Large intestine (tissue), 3 donors: Measurements from ENCODE around the gene GGNBP2. TPM values are rescaled to one million over a fixed set of nuclear protein-coding genes. Genes with fewer than 3 reads are reported as not detected.
A peak's percentile ranks its signal among the peaks of the same experiment; 100 is the strongest.

Experiments used
- DNase-seq, 2 donors: peaks; one replicate each; pipeline versions ENCODE4 v3.0.0 to v3.0.0-alpha.2; 2013
- H3K27ac ChIP-seq: one replicate; pipeline ENCODE4 v1.5.1; 2013; ENCODE audit warnings: low read length
- H3K27me3 ChIP-seq: 2 replicates; pipeline ENCODE4 v1.6.1; 2013; ENCODE audit warnings: low read length; ENCODE audit not compliant: control insufficient read depth, insufficient read depth
- H3K36me3 ChIP-seq: 2 replicates; pipeline ENCODE4 v1.6.1; 2013; ENCODE audit warnings: low read length; ENCODE audit not compliant: control insufficient read depth, insufficient read depth
- H3K4me1 ChIP-seq: one replicate; pipeline ENCODE4 v1.6.1; 2013; ENCODE audit warnings: low read length; ENCODE audit not compliant: control insufficient read depth, insufficient read depth
- H3K4me3 ChIP-seq: one replicate; pipeline ENCODE4 v1.5.1; 2013; ENCODE audit warnings: low read length
- H3K9me3 ChIP-seq: one replicate; pipeline ENCODE4 v1.6.1; 2013; ENCODE audit warnings: mild to moderate bottlenecking, low read depth, low read length, moderate library complexity; ENCODE audit not compliant: control insufficient read depth
- WGBS: methylation state at CpG from one replicate; pipeline ENCODE4 v1.1.5; 2013; ENCODE audit warnings: low lambda C conversion rate; ENCODE audit not compliant: insufficient coverage; 5-methylcytosine and 5-hydroxymethylcytosine counted together
- polyA plus RNA-seq: library from polyadenylated mRNA; unstranded; fragments of 120-200 nt; gene quantifications from one replicate; pipeline ENCODE4 v1.2.1, GENCODE V29; 2013

GGNBP2 gene
- polyA plus RNA-seq, 1 donor, result 115 TPM

DNA sequence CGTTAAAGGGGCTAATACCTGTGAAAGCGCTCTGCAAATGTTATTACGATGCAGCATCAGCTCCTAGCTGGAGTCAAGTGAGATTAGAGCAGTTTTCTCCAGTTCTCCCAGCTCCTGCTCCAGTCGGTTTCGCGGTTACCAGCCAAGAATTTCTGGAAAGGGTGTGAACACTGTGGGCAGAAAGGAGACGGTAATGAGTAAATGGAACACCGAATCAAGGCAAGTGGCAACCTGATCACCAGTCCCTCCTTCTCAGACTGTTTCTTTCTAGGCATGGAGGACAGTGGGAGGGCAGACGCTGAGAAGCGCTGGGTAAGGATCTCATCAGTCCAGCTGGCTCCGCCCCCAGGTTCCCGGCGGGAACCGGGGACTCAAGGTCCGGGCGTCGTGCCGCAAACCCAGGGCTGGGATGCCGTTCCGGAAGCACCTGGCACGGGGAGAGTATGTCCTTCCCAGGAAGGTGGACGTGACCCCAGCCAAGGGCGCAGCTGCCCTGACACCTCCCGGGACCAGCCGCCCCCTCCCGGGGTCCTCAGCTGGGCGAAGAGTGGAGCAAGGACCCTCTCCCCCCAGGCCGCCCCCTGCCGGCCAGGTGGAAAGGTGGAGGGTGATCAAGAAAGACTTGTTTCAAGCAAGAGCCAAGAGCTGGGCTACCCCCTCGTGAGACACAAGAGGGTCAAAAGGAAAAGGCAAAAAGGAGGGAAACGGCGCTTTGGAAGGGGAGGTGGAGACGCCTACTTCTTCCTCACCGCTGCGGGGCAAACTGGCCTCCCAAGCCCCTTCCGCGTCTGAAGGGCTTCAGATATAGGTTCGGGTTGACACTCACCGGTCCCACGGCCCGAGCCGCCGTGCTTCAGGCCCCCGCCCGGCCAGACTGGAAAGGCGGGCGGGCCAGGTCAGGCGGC lies 10.5 kb upstream of the GGNBP2 start:
- Histone ChIP-seq H3K27me3 (no peaks in the 10 kb centered on the region), H3K9me3 (no peaks in the 10 kb centered on the region), H3K27ac (peak overlapping the region; percentile 99), H3K4me3 (peak overlapping the region; percentile 97), H3K4me1 (peaks cover 8% of the 10 kb centered on the region), H3K36me3 (peaks cover 47% of the 10 kb centered on the region)
- peak; percentile 79 to 86 for DNase-seq
- WGBS, result no CpG with 5 or more reads among the region's 48 CpGs

DNA sequence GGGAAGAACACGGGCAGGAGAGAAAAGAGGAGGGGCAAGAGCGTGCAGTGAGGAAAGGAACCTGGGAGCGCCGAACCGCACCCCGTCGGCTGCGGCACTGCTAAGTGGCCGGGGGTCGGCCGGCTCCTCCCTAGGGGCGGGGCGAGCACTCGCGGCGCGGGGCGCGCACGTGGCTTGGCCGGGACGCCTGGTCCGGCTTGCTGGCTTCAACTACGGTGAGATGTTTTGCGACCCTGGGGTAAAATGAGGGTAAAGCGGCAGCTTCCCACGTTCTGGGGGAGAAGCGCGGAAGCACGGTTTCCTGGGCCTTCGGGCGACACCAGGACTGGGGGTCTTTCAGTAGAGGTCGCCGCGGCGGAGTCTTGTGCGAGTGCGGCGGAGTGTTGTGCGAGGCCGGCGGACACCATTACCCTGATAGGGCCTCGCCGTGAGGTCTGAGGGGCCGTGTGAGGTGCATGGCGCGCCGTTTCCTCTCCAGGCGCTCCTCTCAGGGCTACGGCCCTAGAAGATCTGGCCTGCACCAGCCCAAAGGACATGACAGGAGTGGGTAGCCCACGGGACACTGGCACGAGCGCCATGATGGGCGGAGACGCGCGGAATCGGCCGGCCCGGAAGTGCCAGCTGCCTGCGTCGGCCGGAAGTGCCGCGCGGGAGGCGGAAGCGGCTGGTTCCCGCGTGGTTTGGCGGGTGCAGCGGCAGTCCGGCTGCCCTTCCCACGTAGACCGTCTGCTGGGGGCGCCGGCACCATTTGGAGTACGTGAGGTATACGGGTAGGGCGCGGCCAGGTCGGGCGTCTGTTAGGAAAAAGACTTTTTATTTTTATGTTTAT lies 9.7 kb upstream of the GGNBP2 start, which contains the start of the genes MYO19 and PIGW:
TSS of gene MYO19 (minus strand) at position 29 of the 829 bp plus-strand sequence. CDS start 2,330 bp downstream, outside the sequence.
TSS of gene PIGW (plus strand) at position 148 of the 829 bp plus-strand sequence. CDS start 2,115 bp downstream, outside the sequence.
- peak within 1 kb of the TSS; percentile 99 for H3K27ac ChIP-seq
- H3K36me3 ChIP-seq, result peaks cover 39% of the 10 kb centered on the region
- no peaks in the 10 kb centered on the region for H3K9me3 ChIP-seq
- no CpG with 5 or more reads among the region's 83 CpGs for WGBS
- peak; percentile 92 to 96 for DNase-seq
- peaks cover 8% of the 10 kb centered on the region for H3K4me1 ChIP-seq
- H3K27me3 ChIP-seq, result no peaks in the 10 kb centered on the region
- peak within 1 kb of the TSS; percentile 97 for H3K4me3 ChIP-seq

DNA sequence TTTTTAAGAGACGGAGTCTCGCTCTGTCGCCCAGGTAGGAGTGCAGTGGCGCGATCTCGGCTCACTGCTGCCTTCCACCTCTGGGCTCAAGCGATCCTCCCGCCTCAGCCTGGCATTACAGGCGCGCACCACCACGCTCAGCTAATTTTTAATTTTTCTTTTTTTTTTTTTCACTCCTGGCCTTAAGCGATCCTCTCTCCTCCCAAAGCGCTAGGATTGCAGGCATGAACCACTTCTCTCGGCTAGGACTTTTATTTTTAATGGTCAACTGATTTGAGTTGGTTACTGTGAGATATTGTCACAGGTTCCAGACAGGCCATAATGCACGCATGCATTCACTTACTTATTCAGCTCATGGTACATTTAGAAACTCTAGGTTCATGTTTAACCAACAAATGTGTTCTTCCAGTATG lies 9.0 kb upstream of the GGNBP2 start:
- Histone ChIP-seq H3K27ac (peak overlapping the region; percentile 99), H3K36me3 (peaks cover 36% of the 10 kb centered on the region), H3K4me1 (peaks cover 8% of the 10 kb centered on the region), H3K27me3 (no peaks in the 10 kb centered on the region), H3K4me3 (peak overlapping the region; percentile 97), H3K9me3 (no peaks in the 10 kb centered on the region)
- DNase-seq, result no peak
- WGBS, result 23% methylated on average over 4 of the region's 15 CpGs

DNA sequence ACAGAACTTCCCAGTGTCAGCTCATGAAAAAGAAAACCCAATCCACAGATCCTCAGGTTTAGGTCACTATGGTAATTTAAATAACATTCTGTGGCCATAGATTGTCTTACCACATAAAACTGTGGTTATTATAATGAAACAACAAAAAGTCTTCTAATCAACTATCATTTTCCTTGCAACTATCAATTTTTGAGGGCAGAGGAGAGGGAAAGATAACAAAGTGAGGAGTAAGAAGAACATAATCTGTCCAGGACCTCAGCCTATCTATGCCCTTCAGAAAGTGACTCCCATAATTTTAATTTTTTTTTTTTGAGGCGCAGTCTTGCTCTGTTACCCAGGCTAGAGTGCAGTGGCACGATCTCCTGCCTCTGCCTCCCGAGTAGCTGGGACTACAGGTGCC lies 4.0 kb upstream of the GGNBP2 start:
- no peak for DNase-seq
- Histone ChIP-seq H3K27ac (no peak overlapping the region), H3K4me1 (no peaks in the 10 kb centered on the region), H3K9me3 (no peaks in the 10 kb centered on the region), H3K27me3 (no peaks in the 10 kb centered on the region), H3K36me3 (peaks cover 13% of the 10 kb centered on the region), H3K4me3 (no peak overlapping the region)
- WGBS, result no CpG with 5 or more reads among the region's 3 CpGs

DNA sequence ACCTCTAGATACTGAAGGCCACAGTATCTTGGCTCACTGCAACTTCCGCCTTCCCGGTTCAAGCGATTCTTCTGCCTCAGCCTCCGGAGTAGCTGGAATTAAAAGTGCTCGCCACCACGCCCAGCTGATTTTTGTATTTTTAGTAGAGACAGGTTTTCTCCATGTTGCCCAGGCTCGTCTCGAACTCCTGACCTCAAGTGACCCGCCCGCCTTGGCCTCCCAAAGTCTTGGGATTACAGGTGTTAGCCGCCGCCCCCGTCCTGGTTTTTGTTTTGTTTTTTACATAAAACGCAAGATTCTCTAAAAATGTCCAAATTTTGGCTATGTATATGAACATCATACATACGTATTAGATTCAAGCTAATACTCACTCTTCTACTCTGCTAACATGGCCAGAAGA lies 2.0 kb upstream of the GGNBP2 start:
- Histone ChIP-seq H3K27me3 (no peaks in the 10 kb centered on the region), H3K4me3 (no peak overlapping the region), H3K4me1 (peaks cover 2% of the 10 kb centered on the region), H3K27ac (no peak overlapping the region), H3K36me3 (peaks cover 4% of the 10 kb centered on the region), H3K9me3 (no peaks in the 10 kb centered on the region)
- no peak for DNase-seq
- whole genome bisulfite sequencing, result 100% methylated on average over 6 of the region's 15 CpGs

DNA sequence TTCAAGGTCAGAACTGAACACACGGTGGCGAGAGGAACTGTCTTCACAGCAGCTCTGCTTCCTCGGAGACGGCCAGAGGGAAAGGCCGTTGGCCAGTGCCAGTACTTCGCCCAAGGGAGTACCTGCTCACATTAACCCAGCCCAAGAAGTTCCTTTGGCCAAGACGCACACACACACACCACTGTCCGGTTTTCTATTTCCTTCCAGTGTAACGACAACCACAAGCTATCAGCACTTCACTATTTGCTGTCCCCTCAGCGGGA lies 744 bp upstream of the GGNBP2 start:
- Histone ChIP-seq H3K4me3 (peak overlapping the region; percentile 99), H3K27me3 (no peaks in the 10 kb centered on the region), H3K9me3 (no peaks in the 10 kb centered on the region), H3K4me1 (peaks cover 8% of the 10 kb centered on the region), H3K36me3 (no peaks in the 10 kb centered on the region), H3K27ac (peak overlapping the region; percentile 100)
- peak; percentile 43 to 76 for DNase-seq
- no CpG with 5 or more reads among the region's 10 CpGs for WGBS

DNA sequence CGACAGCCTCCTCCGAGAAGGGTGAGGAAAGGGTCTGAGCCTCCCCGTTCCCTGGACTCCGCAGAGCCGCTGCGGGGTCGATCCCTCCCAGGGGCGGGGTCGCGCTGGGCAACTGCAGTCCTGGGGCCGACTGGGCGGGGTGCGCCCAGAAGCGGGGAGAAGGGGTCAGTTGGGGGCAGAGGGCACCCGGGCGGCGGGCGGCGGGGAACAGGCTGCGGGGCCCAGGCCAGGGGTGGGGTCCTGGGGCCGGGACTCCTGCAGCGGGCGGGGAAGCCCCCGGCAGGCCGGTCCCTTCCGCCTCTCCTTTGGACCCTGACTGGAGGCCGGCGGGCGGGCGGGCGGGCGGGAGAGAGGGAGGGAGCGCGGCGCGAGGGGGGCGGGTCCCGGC lies 352 bp downstream of the GGNBP2 start:
- H3K27me3 ChIP-seq, result no peaks in the 10 kb centered on the region
- peaks cover 3% of the 10 kb centered on the region for H3K36me3 ChIP-seq
- no peaks in the 10 kb centered on the region for H3K9me3 ChIP-seq
- WGBS, result no CpG with 5 or more reads among the region's 38 CpGs
- H3K27ac ChIP-seq, result peak overlapping the region; percentile 100
- no peak for DNase-seq
- H3K4me3 ChIP-seq, result peak overlapping the region; percentile 99
- peaks cover 8% of the 10 kb centered on the region for H3K4me1 ChIP-seq

DNA sequence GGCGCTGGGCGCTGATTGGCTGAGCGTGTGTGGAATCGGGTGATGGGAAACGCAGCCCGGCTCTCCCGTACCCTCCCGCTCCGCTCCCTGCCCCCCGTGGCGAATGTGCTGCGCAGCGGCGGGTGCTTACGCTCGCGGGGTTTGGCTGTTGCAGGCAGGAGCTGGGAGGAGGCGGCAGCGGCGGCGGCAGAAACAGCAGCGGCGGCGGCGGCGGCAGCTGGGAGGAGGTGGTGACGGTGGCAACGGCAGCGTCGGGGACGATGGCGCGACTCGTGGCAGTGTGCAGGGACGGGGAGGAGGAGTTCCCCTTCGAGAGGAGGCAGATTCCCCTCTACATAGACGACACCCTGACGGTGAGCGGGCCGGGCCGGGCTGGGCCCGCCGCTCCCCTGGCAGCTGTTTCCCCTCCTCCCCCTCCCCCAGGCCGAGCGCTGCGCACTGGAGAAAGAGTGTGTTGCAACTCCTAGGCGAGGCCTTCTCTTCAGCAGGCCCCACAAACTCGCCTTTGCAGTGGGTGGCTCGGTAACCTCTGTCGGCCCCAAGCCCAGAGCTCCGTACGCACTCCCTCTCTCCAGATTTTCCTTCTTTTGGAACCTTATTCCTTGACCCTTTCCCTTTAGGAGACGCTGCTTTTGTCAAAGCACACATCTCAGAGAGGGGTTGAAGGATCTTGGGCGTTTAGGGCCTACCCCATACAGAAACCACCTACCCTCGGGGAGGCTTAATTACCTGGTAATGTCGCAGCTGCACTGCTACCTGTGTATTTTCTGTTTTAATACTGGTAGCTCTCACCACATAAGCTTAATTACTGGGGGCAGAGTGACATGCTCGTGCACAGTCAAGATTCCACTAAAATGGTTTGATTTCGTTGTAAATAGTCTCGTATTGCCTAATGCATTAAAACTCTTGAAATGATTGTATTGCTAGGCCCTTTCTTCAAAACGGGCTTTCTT lies 1.0 kb downstream of the GGNBP2 start:
- H3K4me1 ChIP-seq, result peaks cover 8% of the 10 kb centered on the region
- 0% methylated on average over 4 of the region's 60 CpGs for WGBS
- H3K9me3 ChIP-seq, result no peaks in the 10 kb centered on the region

DNA sequence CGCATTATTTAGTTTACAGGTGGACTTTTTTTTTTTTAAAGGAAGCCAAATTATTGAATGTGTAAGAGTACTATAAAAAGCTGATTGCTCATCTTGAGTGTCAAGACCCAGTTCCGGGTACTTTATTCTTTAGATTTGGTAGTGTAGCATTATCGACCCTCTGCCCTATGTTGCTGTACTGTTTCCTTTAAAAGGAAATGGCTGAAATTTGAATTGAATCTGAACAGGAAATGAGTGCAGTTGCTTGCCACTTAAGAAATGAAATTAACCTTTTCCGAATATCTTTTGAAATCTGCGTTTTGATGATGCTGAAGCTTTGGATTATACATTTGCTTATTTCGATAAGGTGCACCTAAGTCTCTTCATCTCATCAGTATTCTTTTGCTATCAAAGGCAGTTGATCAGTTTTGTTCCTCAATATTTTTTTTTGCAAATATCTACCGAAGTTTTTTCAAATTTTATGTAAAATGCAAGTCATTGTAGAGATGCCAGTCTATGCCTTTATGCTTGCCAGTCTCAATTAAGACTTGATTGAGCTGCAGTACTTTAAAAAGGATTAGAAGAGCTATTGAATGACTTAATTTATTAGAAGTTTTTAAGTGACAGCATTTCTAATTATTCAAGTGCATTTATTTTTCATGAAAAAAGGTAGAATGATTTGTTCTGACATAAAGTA lies 1.8 kb downstream of the GGNBP2 start:
- peaks cover 8% of the 10 kb centered on the region for H3K4me1 ChIP-seq

More for the DNA sequence above, 1.0 kb downstream of the GGNBP2 start:
- Histone ChIP-seq H3K36me3 (peaks cover 3% of the 10 kb centered on the region), H3K27ac (peak overlapping the region; percentile 100), H3K27me3 (no peaks in the 10 kb centered on the region), H3K4me3 (peak overlapping the region; percentile 99)
- DNase-seq, result peak; percentile 97 to 99

More for the DNA sequence above, 1.8 kb downstream of the GGNBP2 start:
- Histone ChIP-seq H3K4me3 (peak overlapping the region; percentile 99), H3K27ac (peak overlapping the region; percentile 100), H3K27me3 (no peaks in the 10 kb centered on the region), H3K36me3 (peaks cover 3% of the 10 kb centered on the region), H3K9me3 (no peaks in the 10 kb centered on the region)
- no peak for DNase-seq
- 9% methylated on average over 4 of the region's 7 CpGs for WGBS
